Stimulated activated CD4-positive, alpha-beta T cell treated with anti-CD3 and anti-CD28 coated beads, Interleukin-4, amount 100 ng/mL, for 4 hours (primary cell): ENCODE results near the gene LAMA4.

Source experiments
- DNase-seq, 2 experiments: peaks; one replicate each; pipeline ENCODE4 v3.0.0-alpha.2; 2020

The LAMA4 gene

DNA sequence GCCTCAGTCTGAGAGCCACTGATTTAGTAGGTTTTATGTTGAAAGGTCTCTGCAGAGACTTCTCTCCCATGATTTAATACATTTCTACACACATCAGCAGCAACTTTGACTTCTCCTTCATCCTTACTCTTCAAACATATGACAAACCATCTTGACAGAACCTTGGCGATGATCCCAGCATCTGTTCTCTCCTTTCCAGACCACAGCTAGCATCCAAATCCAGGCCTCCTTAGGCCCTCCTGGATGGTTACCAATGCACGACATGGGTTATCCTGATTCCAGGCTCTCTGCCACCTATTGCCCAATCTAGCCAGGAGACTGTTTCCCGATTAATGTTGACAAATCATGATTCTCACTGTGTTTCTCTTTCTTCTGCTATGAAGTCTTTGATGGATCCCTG lies 16.8 kb downstream of the LAMA4 start:
- no peak for DNase-seq

DNA sequence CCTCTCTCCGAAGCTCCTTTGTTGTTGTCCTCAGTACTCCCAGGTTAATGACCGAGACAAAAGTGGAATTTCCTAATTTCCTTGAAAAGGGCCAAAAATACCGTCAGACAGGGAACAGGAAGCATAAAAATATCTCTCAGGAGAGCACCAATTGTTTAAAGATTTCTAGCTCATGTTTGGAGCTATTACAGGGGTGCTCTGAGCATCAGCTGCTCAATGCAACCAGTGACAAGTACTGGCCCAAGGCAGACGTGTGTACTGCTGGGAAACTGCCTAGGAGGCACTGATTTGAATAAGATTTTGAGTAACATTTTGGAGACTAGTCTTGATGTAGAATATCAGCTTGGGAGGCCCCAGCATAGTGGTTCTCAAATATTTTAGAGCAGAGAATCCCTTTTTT lies 17.3 kb downstream of the LAMA4 start:
- DNase-seq, result no peak

- no peak for DNase-seq
Observed at GRCh38 chr6:112235956-112236355, 18.4 kb downstream of the LAMA4 start.

DNA sequence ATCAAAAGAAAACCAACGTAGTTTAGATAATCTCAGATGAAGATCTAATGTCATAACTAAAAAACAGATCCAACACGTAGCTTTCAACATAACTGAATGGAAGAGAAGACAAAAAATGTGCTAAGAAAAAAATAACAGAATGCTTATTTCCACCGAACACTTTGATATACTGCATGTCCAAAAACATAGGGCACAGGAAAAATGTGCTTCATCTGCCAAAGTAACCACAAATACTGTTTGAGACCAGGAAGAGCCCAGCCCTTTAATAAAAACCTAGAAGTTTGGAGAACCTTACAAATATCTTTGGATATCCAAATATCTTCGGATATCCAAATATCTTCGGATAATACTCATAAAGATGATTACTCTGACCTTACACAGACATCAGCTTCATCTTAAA lies 19.8 kb downstream of the LAMA4 start:
- DNase-seq, result no peak

- no peak for DNase-seq
Observed at GRCh38 chr6:112233847-112234246, 20.5 kb downstream of the LAMA4 start.

DNA sequence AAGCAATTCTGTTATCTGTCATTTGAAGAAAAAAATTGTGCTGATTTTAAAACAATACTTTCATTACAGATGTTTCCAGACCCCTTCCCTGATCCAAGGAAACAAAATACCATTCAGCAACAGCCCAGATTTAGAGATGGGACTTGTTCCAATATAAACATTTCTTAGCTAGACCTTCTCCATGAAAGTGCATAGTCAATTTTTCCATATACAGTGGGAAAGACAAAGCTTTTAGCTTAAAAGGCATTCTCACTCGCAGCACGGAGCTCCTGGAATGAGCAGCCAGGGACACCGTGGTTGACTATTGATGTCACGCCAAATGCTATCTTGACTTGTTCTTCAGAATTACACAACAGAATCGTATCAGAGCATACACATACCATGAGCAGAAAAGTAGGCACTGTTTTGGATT lies 21.5 kb downstream of the LAMA4 start:
- no peak for DNase-seq

DNA sequence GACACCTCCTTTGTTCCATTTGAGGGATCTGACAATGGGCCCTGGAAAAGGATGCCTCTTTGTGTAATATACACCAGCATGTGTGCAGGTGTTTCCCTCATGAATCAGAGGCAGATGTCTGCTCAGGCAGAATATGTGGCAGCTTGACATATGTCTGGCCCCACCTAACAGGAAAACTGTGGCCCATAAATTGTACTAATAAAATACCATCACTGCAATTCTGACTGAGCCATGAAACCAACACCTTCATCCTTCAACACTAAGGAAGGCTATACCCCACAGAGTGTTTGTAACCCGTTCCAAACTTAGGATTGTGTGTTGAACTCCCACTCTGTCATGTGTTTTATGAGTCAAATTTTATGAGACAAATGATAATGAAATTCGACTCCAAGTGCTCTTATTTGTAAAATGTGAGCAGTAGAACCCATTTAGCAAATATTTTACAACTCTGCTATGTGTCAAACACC lies 22.7 kb downstream of the LAMA4 start:
- DNase-seq, result no peak

DNA sequence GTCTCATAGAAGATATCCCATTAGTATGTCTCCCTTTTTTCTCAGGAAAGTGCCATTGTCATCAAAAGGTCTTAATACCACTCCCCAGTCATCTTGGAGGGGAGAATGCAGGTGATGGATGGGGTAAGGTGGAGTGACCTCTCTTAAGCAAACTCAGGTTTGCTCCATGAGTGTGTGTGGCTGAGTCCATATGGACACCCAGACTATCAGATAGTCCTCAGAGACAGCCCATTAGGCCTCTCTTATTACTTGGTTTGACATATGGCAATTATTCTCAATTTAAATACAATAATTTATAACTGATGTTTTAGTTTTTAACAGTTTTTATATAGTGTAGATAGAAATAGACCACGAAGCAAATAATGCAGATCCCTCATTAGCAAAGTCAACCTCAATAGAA lies 23.2 kb downstream of the LAMA4 start:
- no peak for DNase-seq

DNA sequence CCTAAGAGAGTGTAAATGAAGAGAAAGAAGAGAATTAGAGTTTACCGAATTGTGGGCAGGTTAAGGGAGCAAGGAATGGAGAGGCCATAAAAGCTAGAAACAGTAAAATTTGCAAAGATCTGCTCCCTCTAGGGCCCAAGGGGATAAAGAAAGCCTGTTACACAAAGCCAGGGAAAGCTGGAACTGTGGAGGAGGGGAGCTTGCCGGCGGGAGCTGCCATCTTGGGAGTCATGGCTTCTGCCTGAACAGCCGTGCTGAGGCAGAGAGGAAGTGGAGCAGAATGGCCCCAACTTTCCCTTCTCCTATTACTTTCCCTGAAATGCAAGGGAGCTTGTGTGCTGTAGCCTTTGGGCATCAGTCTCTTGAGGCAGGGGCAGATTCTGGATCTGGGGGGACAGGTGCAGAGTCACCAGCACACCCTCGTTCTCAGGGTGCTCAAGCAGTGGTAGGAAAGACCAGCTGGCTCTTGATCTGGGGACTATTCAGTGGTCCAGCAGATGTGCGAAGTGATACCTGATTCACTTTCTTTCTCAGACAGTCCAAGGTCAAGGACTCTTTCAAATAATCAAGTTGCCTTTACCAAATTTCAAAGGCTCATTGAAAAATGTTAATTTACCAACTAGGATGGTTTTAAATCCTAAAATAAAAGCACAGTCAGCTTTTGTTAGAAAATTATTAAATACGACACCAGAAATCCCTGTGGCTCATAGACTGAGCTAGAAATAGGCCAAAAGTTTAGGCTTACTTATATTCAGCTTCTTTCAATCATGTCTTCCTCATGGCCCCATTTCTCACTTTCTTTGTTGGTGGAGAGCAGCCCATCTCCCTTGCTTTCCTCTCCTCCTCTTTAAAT lies 25.7 kb downstream of the LAMA4 start:
- DNase-seq, result no peak

GRCh38 chr6:112227992-112228391 lies 26.4 kb downstream of the LAMA4 start:
- no peak for DNase-seq

DNA sequence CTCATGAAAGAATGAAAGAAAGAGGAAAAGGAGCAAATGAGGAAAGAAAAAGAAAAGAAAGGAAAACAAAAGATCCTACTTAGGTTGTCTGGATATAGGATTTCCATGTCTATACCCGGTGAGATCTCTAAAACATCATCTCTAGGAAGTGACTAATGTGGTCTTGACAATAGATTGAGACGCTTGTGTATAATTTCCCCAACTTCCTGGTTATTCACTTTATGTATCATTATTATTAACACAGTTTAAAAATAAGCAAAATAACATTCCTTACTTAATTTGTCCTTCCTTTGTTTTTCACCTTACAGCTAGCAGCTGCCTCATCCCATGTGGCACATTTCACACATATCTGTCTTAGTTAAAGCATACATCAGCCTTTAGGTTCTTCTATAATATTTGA lies 27.0 kb downstream of the LAMA4 start:
- no peak for DNase-seq

- DNase-seq, result no peak
Observed at GRCh38 chr6:112225691-112226090, 28.7 kb downstream of the LAMA4 start.

DNA sequence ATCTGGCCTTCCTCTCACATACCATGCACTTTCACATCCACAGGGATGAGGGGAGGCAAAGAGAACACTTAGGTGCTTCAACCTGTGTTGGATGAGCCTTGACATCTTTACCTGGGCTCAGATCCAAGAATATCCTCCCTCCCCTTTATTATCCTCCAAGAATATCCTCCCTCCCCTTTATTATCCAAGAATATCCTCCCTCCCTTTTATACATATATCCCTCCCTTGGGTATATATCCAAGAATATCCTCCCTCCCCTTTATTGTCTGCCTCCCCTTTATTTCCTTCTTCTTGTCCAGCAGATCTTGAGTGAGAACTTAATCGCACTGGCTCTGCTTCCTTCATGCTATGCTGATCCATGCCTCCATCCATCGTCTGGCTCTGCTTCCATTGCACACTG lies 30.3 kb downstream of the LAMA4 start:
- DNase-seq, result no peak

- DNase-seq, result no peak
Observed at GRCh38 chr6:112223070-112223861, 31.1 kb downstream of the LAMA4 start.

DNA sequence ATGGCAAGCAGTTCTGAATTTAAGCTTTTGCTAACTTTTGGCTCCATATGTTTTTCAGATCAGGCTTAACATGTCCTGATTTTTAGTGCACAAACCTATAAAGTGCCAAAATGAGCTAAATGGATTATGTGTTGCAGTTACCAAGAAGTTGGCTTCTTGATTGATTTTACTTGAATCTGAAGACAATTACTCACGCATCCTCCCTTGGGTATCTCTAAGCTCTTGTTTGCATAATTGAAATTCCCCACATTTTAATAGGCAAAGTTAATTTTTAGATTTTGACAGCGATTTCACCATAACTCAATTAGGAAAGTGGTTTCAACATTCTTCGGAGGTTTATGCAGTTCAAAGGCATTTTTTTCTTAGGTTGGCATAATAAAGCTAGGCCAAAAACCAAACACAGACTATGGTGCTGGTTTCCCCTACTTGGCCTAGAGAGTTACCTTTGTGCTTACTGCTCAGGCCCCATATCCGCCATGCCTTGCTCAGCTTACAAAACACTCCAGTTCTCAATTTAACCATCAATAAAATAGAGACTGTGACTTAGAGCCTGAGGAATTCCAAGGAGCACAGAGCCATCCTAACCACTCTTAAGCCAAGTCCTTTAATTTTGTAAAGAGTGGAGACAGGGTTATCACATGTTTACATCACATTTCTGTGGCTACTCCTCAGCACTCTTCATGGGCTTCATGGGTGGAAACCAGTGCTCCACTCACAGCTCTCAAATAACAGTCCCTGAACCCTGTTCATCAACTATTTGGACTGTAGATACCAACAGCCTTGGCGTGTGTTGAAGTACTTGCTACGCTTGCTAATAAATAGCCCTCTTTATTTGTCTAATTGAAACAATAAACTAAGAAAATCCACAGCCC lies 32.1 kb downstream of the LAMA4 start:
- DNase-seq, result no peak

GRCh38 chr6:112221561-112221960 lies 32.8 kb downstream of the LAMA4 start:
- DNase-seq, result no peak

DNA sequence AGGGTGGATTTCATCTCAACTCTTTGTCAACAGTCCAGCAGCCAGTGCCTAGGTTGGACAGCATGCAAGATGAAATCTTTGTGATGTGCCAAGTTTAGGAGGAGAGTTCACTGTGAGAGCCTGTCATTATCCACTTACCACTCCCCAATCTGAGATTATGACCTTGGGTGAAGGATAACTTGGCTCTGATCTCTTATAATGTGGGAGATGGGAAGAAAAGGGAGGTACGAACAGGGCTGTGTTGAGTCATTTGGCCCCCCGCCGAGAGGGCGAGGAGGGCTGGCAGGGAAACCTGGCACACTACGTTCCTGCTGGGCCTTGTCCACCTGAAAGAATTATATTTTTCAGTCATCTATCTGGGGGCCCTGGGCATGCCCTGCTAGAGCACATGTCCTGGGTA lies 35.8 kb downstream of the LAMA4 start:
- DNase-seq, result no peak

GRCh38 chr6:112216662-112217551 lies 37.5 kb downstream of the LAMA4 start:
- no peak for DNase-seq

DNA sequence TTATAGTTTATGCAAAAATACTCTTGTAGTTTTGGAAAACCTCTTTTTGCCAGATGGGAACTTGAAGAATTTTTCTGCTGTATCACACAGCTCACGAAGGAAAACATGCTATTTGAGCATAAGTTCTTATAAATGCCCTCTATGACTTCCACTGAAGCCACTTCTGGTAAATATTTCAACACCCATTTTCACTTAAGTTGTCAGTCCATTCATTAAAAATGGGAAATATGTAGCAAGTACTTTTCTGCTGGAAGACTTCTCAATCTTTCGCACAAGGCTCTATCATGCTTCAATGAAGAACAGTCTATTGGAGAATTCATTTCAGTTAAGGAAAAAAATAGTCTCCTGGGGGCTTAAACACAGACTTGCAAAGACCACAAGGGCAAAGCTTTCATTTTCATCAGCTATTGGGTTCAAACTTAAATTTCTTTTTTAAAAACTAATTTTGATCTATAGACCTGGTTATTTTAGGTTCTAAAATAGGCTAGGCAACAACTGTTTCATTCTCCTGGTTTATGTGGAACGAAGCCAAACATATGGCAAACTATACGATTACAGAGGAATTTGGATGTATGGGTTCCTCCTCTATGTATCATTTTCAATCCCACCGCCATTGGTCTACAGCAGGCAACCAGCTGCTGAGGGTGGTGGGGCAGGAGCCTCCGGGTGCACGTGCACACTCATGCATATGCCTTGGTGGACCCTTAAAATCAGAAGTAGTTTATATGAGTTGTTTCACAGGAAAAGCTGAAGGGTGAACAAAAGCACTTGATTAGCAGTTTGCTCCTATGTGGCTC lies 38.7 kb downstream of the LAMA4 start:
- no peak for DNase-seq

DNA sequence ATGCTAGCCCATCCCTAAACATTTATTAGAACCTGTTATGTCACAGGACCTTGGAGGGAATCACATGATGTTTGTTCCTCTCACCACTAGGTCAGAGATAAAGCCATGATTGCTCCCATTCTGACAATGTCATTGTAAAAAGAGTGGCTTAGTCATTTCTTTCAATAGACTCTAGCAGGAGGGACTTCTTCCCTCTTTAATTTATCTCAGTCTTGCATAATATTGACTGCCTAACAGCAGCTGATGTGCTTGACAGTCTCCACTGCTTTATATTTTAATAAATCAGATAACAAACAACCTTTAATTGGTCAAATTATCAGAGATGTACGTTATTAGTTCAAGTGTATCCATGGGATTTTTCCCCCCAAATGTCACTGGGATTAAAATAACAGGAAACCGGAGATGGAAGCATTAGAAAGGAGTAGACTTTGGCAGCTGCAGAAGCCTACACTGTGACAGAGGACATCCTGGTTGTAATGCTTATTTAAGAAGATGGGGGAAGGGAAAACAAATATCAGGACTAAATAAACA lies 39.6 kb downstream of the LAMA4 start:
- no peak for DNase-seq

DNA sequence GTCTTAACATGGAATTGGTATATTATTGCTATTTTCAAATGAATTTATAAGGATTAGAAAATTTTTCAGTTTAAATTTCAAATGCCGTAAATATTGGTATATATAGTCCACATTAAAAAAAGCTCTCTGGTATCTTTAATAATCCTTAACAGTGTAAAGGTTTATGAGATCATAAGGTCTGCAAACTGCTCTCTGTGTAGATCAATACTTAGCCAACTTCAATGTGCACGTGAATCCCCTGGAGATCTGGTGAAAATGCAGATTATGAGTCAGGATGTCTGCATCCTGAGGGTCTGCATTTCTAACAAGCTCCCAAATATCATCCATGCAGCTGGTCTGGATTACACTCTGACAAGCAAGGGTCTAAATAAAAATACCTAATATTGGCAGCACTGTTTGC lies 43.5 kb downstream of the LAMA4 start:
- DNase-seq, result no peak
